SK-N-SH (cell line): Measurements from ENCODE around the gene ZNF324B. TPM values are rescaled to one million over a fixed set of nuclear protein-coding genes. Genes with fewer than 3 reads are reported as not detected.

Source experiments
- CTCF ChIA-PET: fragments of 300-600, 350-600 bp; formaldehyde crosslinking; extraction: SDS; loops from one replicate; lab custom pipeline; 2021; lab: Yijun Ruan, JAX
- POLR2A ChIA-PET: fragments of 350-600 bp; sonication (Branson Sonifier 250); formaldehyde crosslinking; extraction: SDS; loops from one replicate; lab custom pipeline; 2020; ENCODE audit warnings: antibody characterized with exemption, inconsistent platforms; lab: Yijun Ruan, JAX
- DNase-seq: peaks from one replicate; pipeline ENCODE4 v3.0.0; 2012
- H2AFZ ChIP-seq: fragments of 200-600 bp; sonication (generic); 2 replicates; pipeline ENCODE4 v1.8.1; 2016; ENCODE audit warnings: antibody characterized with exemption, mild to moderate bottlenecking, low read depth
- H3F3A ChIP-seq: fragments of 200-600 bp; sonication (generic); replicated peaks from 2 replicates; pipeline ENCODE3; 2016; ENCODE audit warnings: antibody characterized with exemption, mild to moderate bottlenecking; ENCODE audit not compliant: insufficient read depth
- H3K27ac ChIP-seq, 2 experiments: fragments of 200-500 bp in 1 of 2; fragments of 200-600 bp in 1 of 2; sonication (Bioruptor generic) in 1 of 2; sonication (generic), shearing (Covaris generic) in 1 of 2; 2 replicates each; pipeline versions ENCODE4 v1.5.1 to v1.6.1; 2014 to 2016; ENCODE audit warnings: low read depth in 2 of 2, inconsistent platforms in 1 of 2, low read length in 1 of 2, mild to moderate bottlenecking in 1 of 2, mixed read lengths in 1 of 2
- H3K27me3 ChIP-seq: fragments of 200-600 bp; sonication (generic), shearing (Covaris generic); 2 replicates; pipeline ENCODE4 v1.6.1; 2016; ENCODE audit warnings: mixed run types; ENCODE audit not compliant: insufficient read depth
- H3K36me3 ChIP-seq, 2 experiments: fragments of 200-500 bp in 1 of 2; fragments of 200-600 bp in 1 of 2; sonication (Bioruptor generic) in 1 of 2; sonication (generic) in 1 of 2; replicated peaks in 1 of 2; 2 replicates each; pipeline versions ENCODE3 to v1.5.1; 2014 to 2016; ENCODE audit warnings: low read length in 1 of 2, mild to moderate bottlenecking in 1 of 2; ENCODE audit not compliant: insufficient read depth in 2 of 2, control insufficient read depth in 1 of 2
- H3K4me1 ChIP-seq, 2 experiments: fragments of 200-500 bp in 1 of 2; fragments of 200-600 bp in 1 of 2; sonication (Bioruptor generic) in 1 of 2; sonication (generic), shearing (Covaris generic) in 1 of 2; 2 replicates each; pipeline versions ENCODE4 v1.5.1 to v1.6.1; 2014 to 2016; ENCODE audit warnings: low read depth in 1 of 2, low read length in 1 of 2, mixed run types in 1 of 2; ENCODE audit not compliant: insufficient read depth in 2 of 2, control insufficient read depth in 1 of 2
- H3K4me2 ChIP-seq: fragments of 200-600 bp; sonication (generic), shearing (Covaris generic); 2 replicates; pipeline ENCODE4 v1.6.1; 2017; ENCODE audit warnings: mixed run types
- H3K4me3 ChIP-seq, 2 experiments: fragments of 200-500 bp in 1 of 2; fragments of 200-600 bp in 1 of 2; sonication (Bioruptor generic) in 1 of 2; sonication (generic), shearing (Covaris generic) in 1 of 2; 2 replicates each; pipeline versions ENCODE4 v1.5.1 to v1.8.1; 2014 to 2016; ENCODE audit warnings: low read depth in 2 of 2, inconsistent platforms in 1 of 2, low read length in 1 of 2, mild to moderate bottlenecking in 1 of 2, mixed read lengths in 1 of 2, moderate library complexity in 1 of 2
- H3K79me2 ChIP-seq: fragments of 200-600 bp; sonication (generic); 2 replicates; pipeline ENCODE4 v1.8.1; 2017; ENCODE audit warnings: mild to moderate bottlenecking; ENCODE audit not compliant: insufficient read depth
- H3K9ac ChIP-seq: fragments of 200-600 bp; sonication (generic); 2 replicates; pipeline ENCODE4 v1.6.1; 2017; ENCODE audit warnings: mixed run types
- H3K9me2 ChIP-seq: fragments of 200-600 bp; sonication (generic); 2 replicates; pipeline ENCODE4 v1.6.1; 2017; ENCODE audit warnings: mixed run types
- H3K9me3 ChIP-seq: fragments of 200-600 bp; sonication (generic); 2 replicates; pipeline ENCODE4 v1.6.1; 2017; ENCODE audit warnings: mixed run types, mild to moderate bottlenecking, moderate library complexity
- H4K20me1 ChIP-seq: fragments of 200-600 bp; sonication (generic); 2 replicates; pipeline ENCODE4 v1.6.1; 2017; ENCODE audit warnings: mild to moderate bottlenecking, mixed run types; ENCODE audit not compliant: insufficient read depth
- ELF1 ChIP-seq: IDR thresholded peaks from 2 replicates; pipeline ENCODE4 v1.4.0; 2012
- EZH2phosphoT487 ChIP-seq: fragments of 200-600 bp; sonication (generic); IDR thresholded peaks from 2 replicates; pipeline ENCODE4 v1.6.1; 2017; ENCODE audit warnings: low read depth, mixed run types, mild to moderate bottlenecking, antibody characterized with exemption, moderate library complexity, borderline replicate concordance
- FOSL2 ChIP-seq: IDR thresholded peaks from 2 replicates; pipeline ENCODE4 v1.4.0; 2012; ENCODE audit warnings: low read depth, mild to moderate bottlenecking, moderate library complexity, borderline replicate concordance
- FOXJ3 ChIP-seq: sonication (generic); formaldehyde crosslinking; IDR thresholded peaks from 2 replicates; pipeline ENCODE4 v1.5.1; 2020; ENCODE audit warnings: mild to moderate bottlenecking, missing genetic modification reagents
- FOXM1 ChIP-seq: IDR thresholded peaks from 2 replicates; pipeline ENCODE4 v1.4.0; 2012; ENCODE audit warnings: low read depth, mild to moderate bottlenecking
- IRF3 ChIP-seq: fragments of 150-350 bp; IDR thresholded peaks from 2 replicates; pipeline ENCODE4 v1.6.1; 2016; ENCODE audit warnings: mild to moderate bottlenecking, low read depth, low read length
- MXI1 ChIP-seq: IDR thresholded peaks from 2 replicates; pipeline ENCODE4 v1.6.1; 2012; ENCODE audit warnings: mild to moderate bottlenecking, low read depth, low read length, improper control_type of control experiment
- NFIC ChIP-seq: IDR thresholded peaks from 2 replicates; pipeline ENCODE4 v1.4.0; 2012; ENCODE audit warnings: borderline replicate concordance
- PBX3 ChIP-seq: IDR thresholded peaks from 2 replicates; pipeline ENCODE4; 2012
- POLR2AphosphoS5 ChIP-seq: IDR thresholded peaks from 2 replicates; pipeline ENCODE4 v1.6.1; 2012; ENCODE audit warnings: low read depth, low read length
- RCOR1 ChIP-seq: fragments of 150-350 bp; IDR thresholded peaks from 2 replicates; pipeline ENCODE4 v1.6.1; 2017; ENCODE audit warnings: antibody characterized with exemption, low read length
- REST ChIP-seq: IDR thresholded peaks from 2 replicates; pipeline ENCODE4 v1.6.1; 2012; ENCODE audit warnings: mild to moderate bottlenecking, low read depth, low read length, moderate library complexity
- RFX5 ChIP-seq: IDR thresholded peaks from 2 replicates; pipeline ENCODE4 v1.6.1; 2012; ENCODE audit warnings: mild to moderate bottlenecking, improper control_type of control experiment, low read length
- RXRA ChIP-seq: IDR thresholded peaks from 2 replicates; pipeline ENCODE4 v1.4.0; 2012; ENCODE audit warnings: low read depth, mild to moderate bottlenecking, borderline replicate concordance
- SIN3A ChIP-seq: IDR thresholded peaks from 2 replicates; pipeline ENCODE4 v1.6.1; 2012; ENCODE audit warnings: low read depth, mild to moderate bottlenecking, low read length, moderate library complexity, borderline replicate concordance
- TCF12 ChIP-seq: IDR thresholded peaks from 2 replicates; pipeline ENCODE4 v1.4.0; 2012
- TEAD4 ChIP-seq: IDR thresholded peaks from 2 replicates; pipeline ENCODE4 v1.4.0; 2012; ENCODE audit warnings: mild to moderate bottlenecking, borderline replicate concordance; ENCODE audit not compliant: insufficient read depth
- USF2 ChIP-seq: fragments of 150-350 bp; IDR thresholded peaks from 2 replicates; pipeline ENCODE4 v1.6.1; 2017; ENCODE audit warnings: antibody characterized with exemption, low read length, low read depth, borderline replicate concordance
- WGBS: methylation state at CpG from one replicate; pipeline ENCODE4 v1.1.6; 2017; ENCODE audit warnings: low lambda C conversion rate; 5-methylcytosine and 5-hydroxymethylcytosine counted together
- polyA plus RNA-seq, 3 experiments: library from polyadenylated mRNA; depleted of rRNA; stranded (reverse); fragments of >200 nt; gene quantifications; 2 replicates each; pipeline ENCODE4 v1.2.3, GENCODE V29; 2012

The ZNF324B gene
- polyA plus RNA-seq, 1 of the 3 experiments (the other 2 are of a cell fraction): 2.9 TPM

GRCh38 chr19:58474997-58475713 lies 23.7 kb downstream of the ZNF324B start:
- WGBS: 52% methylated on average over 12 of the region's 27 CpGs
- peak overlapping the region; percentile 70 for H3K9ac ChIP-seq
- CTCF ChIA-PET: interaction anchor here (4.5 kb wide), 1 partner anchor 44 kb away, joined by 22 read pairs; the partner anchor contains the start of gene ZBTB45

GRCh38 chr19:58475714-58476497 lies 24.5 kb downstream of the ZNF324B start, which contains the start of gene ZNF446:
Gene ZNF446, plus strand, starts transcription at chr19:58476352. Its CDS starts 867 bp downstream, at chr19:58477219.
- POLR2A ChIA-PET: interaction anchor here (0.6 to 1.8 kb wide), 7 partner anchors 10 to 129 kb away, joined by 3 to 4 read pairs (median 4); partner anchors contain the start of gene ZNF584
- under 1% methylated on average over 23 of the region's 64 CpGs for WGBS
- Histone ChIP-seq H3K9me3 (no peaks in the 10 kb centered on the region), H3K27me3 (no peaks in the 10 kb centered on the region), H3K4me2 (peak within 1 kb of the TSS; percentile 92), H3K27ac (peak within 1 kb of the TSS; percentile 90 to 97), H3K79me2 (no peaks in the 10 kb centered on the region), H3K4me3 (peak within 1 kb of the TSS; percentile 67 to 85), H3K9ac (peak within 1 kb of the TSS; percentile 70), H3K4me1 (peaks cover 0 to 30% of the 10 kb centered on the region in 2 experiments; a peak in 1 of 4 replicates), H3K36me3 (peaks cover 0 to 32% of the 10 kb centered on the region in 2 experiments), H3K9me2 (no peaks in the 10 kb centered on the region), H4K20me1 (no peaks in the 10 kb centered on the region), H2AFZ (peak within 1 kb of the TSS; percentile 56; the same call in 1 of the 2 replicates), H3F3A (peaks cover 10% of the 10 kb centered on the region)
- CTCF ChIA-PET: interaction anchor here (4.5 kb wide), 1 partner anchor 44 kb away, joined by 22 read pairs; the partner anchor contains the start of gene ZBTB45
- peak; percentile 94 for DNase-seq
- TF ChIP-seq MXI1 (peak; percentile 78), RXRA (no peak; the same call in 1 of the 2 replicates), RFX5 (no peak), TEAD4 (peak; percentile 13; the same call in 1 of the 2 replicates), ELF1 (peak; percentile 68; the same call in 1 of the 2 replicates), RCOR1 (no peak), EZH2phosphoT487 (no peak), PBX3 (peak; percentile 39), REST (no peak), FOXJ3 (CRISPR knock-in tag) (no peak), NFIC (0 out of 2 replicates have a peak, but pooled peaks have one; percentile 5), IRF3 (no peak), POLR2AphosphoS5 (peak; percentile 82), USF2 (no peak), FOSL2 (no peak)

More at GRCh38 chr19:58474997-58475713, 23.7 kb downstream of the ZNF324B start:
- Histone ChIP-seq H3K4me2 (peak overlapping the region; percentile 92), H3K4me1 (peaks cover 0 to 30% of the 10 kb centered on the region in 2 experiments; a peak in 1 of 4 replicates), H3K79me2 (no peaks in the 10 kb centered on the region), H3K4me3 (peak overlapping the region; percentile 67 to 85), H3K27me3 (no peaks in the 10 kb centered on the region), H3K9me2 (no peaks in the 10 kb centered on the region), H3F3A (peaks cover 10% of the 10 kb centered on the region), H3K27ac (peak overlapping the region; percentile 90 to 97), H3K9me3 (no peaks in the 10 kb centered on the region), H2AFZ (peak overlapping the region; percentile 56; the same call in 1 of the 2 replicates), H3K36me3 (peaks cover 0 to 29% of the 10 kb centered on the region in 2 experiments), H4K20me1 (no peaks in the 10 kb centered on the region)
- POLR2A ChIA-PET: interaction anchor here (0.6 to 1.8 kb wide), 6 partner anchors 9 to 128 kb away, joined by 3 to 4 read pairs (median 4); partner anchors contain the start of gene ZNF584
- no peak for DNase-seq
- TF ChIP-seq FOXM1 (no peak), TCF12 (no peak), SIN3A (peak; percentile 22; the same call in 1 of the 2 replicates), POLR2AphosphoS5 (peak; percentile 9; the same call in 1 of the 2 replicates)
- TF ChIP-seq, all 33 proteins: peak for 2
